Measurements from ENCODE around the gene LRTM1.

The LRTM1 gene

GRCh38 chr3:54918516-54918915 lies 9.3 kb downstream of the LRTM1 start:
- Mint-ChIP-seq H3K36me3 (ENCODE audit: low read depth) (no peaks in the 10 kb centered on the region), H3K27ac (no peak overlapping the region), H3K27me3 (ENCODE audit: low read depth) (no peaks in the 10 kb centered on the region), H3K9me3 (no peaks in the 10 kb centered on the region), H3K4me3 (no peak overlapping the region), H3K4me1 (peaks cover 22% of the 10 kb centered on the region)
- TF ChIP-seq CTCF (IDR thresholded peaks at IDR 0.05; ENCODE audit: unreplicated experiment in 3 of 3): no peak

- TF ChIP-seq CTCF (IDR thresholded peaks at IDR 0.05; ENCODE audit: unreplicated experiment in 3 of 3): no peak
- Mint-ChIP-seq H3K4me3 (no peak overlapping the region), H3K9me3 (no peaks in the 10 kb centered on the region), H3K27ac (no peak overlapping the region), H3K4me1 (peaks cover 15% of the 10 kb centered on the region), H3K27me3 (ENCODE audit: low read depth) (no peaks in the 10 kb centered on the region), H3K36me3 (ENCODE audit: low read depth) (no peaks in the 10 kb centered on the region)
Observed at GRCh38 chr3:54917862-54918261, 10.0 kb downstream of the LRTM1 start.

GRCh38 chr3:54917174-54917573 lies 10.7 kb downstream of the LRTM1 start:
- Mint-ChIP-seq H3K4me3 (no peak overlapping the region), H3K27me3 (ENCODE audit: low read depth) (no peaks in the 10 kb centered on the region), H3K36me3 (ENCODE audit: low read depth) (peaks cover 5% of the 10 kb centered on the region), H3K27ac (no peak overlapping the region), H3K9me3 (peaks cover 5% of the 10 kb centered on the region), H3K4me1 (peaks cover 11% of the 10 kb centered on the region)
- no peak for TF ChIP-seq CTCF (IDR thresholded peaks at IDR 0.05; ENCODE audit: unreplicated experiment in 3 of 3)

- Mint-ChIP-seq H3K4me3 (no peak overlapping the region), H3K9me3 (peaks cover 6% of the 10 kb centered on the region), H3K27ac (no peak overlapping the region), H3K36me3 (ENCODE audit: low read depth) (peaks cover 5% of the 10 kb centered on the region), H3K4me1 (peaks cover 11% of the 10 kb centered on the region), H3K27me3 (ENCODE audit: low read depth) (no peaks in the 10 kb centered on the region)
- no peak for TF ChIP-seq CTCF (IDR thresholded peaks at IDR 0.05; ENCODE audit: unreplicated experiment in 3 of 3)
Observed at GRCh38 chr3:54916732-54917131, 11.1 kb downstream of the LRTM1 start.

GRCh38 chr3:54915976-54916375 lies 11.9 kb downstream of the LRTM1 start:
- H3K36me3 Mint-ChIP-seq (ENCODE audit: low read depth): peaks cover 5% of the 10 kb centered on the region
- H3K27ac Mint-ChIP-seq: no peak overlapping the region
- peaks cover 10% of the 10 kb centered on the region for H3K9me3 Mint-ChIP-seq
- H3K27me3 Mint-ChIP-seq (ENCODE audit: low read depth): no peaks in the 10 kb centered on the region
- no peak overlapping the region for H3K4me3 Mint-ChIP-seq
- H3K4me1 Mint-ChIP-seq: peaks cover 11% of the 10 kb centered on the region
- TF ChIP-seq CTCF (IDR thresholded peaks at IDR 0.05; ENCODE audit: unreplicated experiment in 3 of 3): no peak

- no peak for TF ChIP-seq CTCF (IDR thresholded peaks at IDR 0.05; ENCODE audit: unreplicated experiment in 3 of 3)
- H3K9me3 Mint-ChIP-seq: peaks cover 10% of the 10 kb centered on the region
- H3K27ac Mint-ChIP-seq: no peak overlapping the region
- H3K27me3 Mint-ChIP-seq (ENCODE audit: low read depth): no peaks in the 10 kb centered on the region
- H3K4me3 Mint-ChIP-seq: no peak overlapping the region
- H3K4me1 Mint-ChIP-seq: peaks cover 11% of the 10 kb centered on the region
- peaks cover 5% of the 10 kb centered on the region for H3K36me3 Mint-ChIP-seq (ENCODE audit: low read depth)
Observed at GRCh38 chr3:54915181-54915580, 12.7 kb downstream of the LRTM1 start.
